Neuronal stem cell (in vitro differentiated cells): ENCODE data around the gene C3orf52.

ENCODE experiments used
- DNase-seq: peaks from one replicate; pipeline ENCODE4 v3.0.0-alpha.2; 2013; ENCODE audit warnings: low spot score
- H2AFZ ChIP-seq: one replicate; pipeline ENCODE4 v1.6.1; 2013; ENCODE audit warnings: mild to moderate bottlenecking, low read length, inconsistent platforms
- H2AK5ac ChIP-seq: 2 replicates; pipeline ENCODE4 v1.6.1; 2013; ENCODE audit warnings: low read depth, mild to moderate bottlenecking, inconsistent platforms, low read length, moderate library complexity, mixed read lengths
- H2BK120ac ChIP-seq: 2 replicates; pipeline ENCODE4 v1.6.1; 2013; ENCODE audit warnings: low read depth, mild to moderate bottlenecking, inconsistent platforms, low read length, moderate library complexity, mixed read lengths
- H2BK12ac ChIP-seq: one replicate; pipeline ENCODE4 v1.6.1; 2013; ENCODE audit warnings: low read length, inconsistent platforms
- H2BK15ac ChIP-seq: 2 replicates; pipeline ENCODE4 v1.6.1; 2013; ENCODE audit warnings: mild to moderate bottlenecking, low read length, inconsistent platforms, mixed read lengths
- H2BK5ac ChIP-seq: one replicate; pipeline ENCODE4 v1.6.1; 2013; ENCODE audit warnings: inconsistent platforms, mild to moderate bottlenecking, low read length, moderate library complexity
- H3K14ac ChIP-seq: one replicate; pipeline ENCODE4 v1.6.1; 2013; ENCODE audit warnings: low read length, inconsistent platforms
- H3K18ac ChIP-seq: 2 replicates; pipeline ENCODE4 v1.6.1; 2013; ENCODE audit warnings: low read length, inconsistent platforms
- H3K23ac ChIP-seq: 2 replicates; pipeline ENCODE4 v1.6.1; 2013; ENCODE audit warnings: low read depth, mild to moderate bottlenecking, mixed read lengths, low read length, inconsistent platforms; ENCODE audit not compliant: poor library complexity
- H3K27ac ChIP-seq: replicated peaks from 3 replicates; pipeline ENCODE4 v1.5.1; 2013; ENCODE audit warnings: low read length, inconsistent platforms
- H3K27me3 ChIP-seq, 3 experiments: 2 replicates each; pipeline ENCODE4 v1.6.1; 2013; ENCODE audit warnings: low read length in 3 of 3, mild to moderate bottlenecking in 2 of 3, inconsistent platforms in 1 of 3, low read depth in 1 of 3, mixed read lengths in 1 of 3, moderate library complexity in 1 of 3; ENCODE audit not compliant: control insufficient read depth in 3 of 3, insufficient read depth in 3 of 3
- H3K36me3 ChIP-seq, 2 donors: replicated peaks in 1 of 2; 2 replicates each; pipeline ENCODE4 v1.6.1; 2013; ENCODE audit warnings: low read length in 2 of 2; ENCODE audit not compliant: control insufficient read depth in 2 of 2, insufficient read depth in 2 of 2
- H3K4ac ChIP-seq: 2 replicates; pipeline ENCODE4 v1.6.1; 2013; ENCODE audit warnings: inconsistent platforms, mild to moderate bottlenecking, low read length, moderate library complexity
- H3K4me1 ChIP-seq, 2 donors: 1 replicate in 1 of 2; 2 replicates in 1 of 2; pipeline ENCODE4 v1.6.1; 2013; ENCODE audit warnings: low read length in 2 of 2, low read depth in 1 of 2; ENCODE audit not compliant: control insufficient read depth in 2 of 2, insufficient read depth in 1 of 2
- H3K4me2 ChIP-seq: one replicate; pipeline ENCODE4 v1.6.1; 2013; ENCODE audit warnings: mild to moderate bottlenecking, low read length, inconsistent platforms; ENCODE audit not compliant: insufficient read depth, poor library complexity, severe bottlenecking
- H3K4me3 ChIP-seq, 2 donors: 2 replicates each; pipeline ENCODE4 v1.5.1; 2013; ENCODE audit warnings: low read length in 2 of 2, mild to moderate bottlenecking in 2 of 2, inconsistent platforms in 1 of 2, moderate library complexity in 1 of 2
- H3K79me1 ChIP-seq: one replicate; pipeline ENCODE4 v1.6.1; 2013; ENCODE audit warnings: low read depth, mild to moderate bottlenecking, inconsistent platforms, low read length, moderate library complexity
- H3K9ac ChIP-seq: one replicate; pipeline ENCODE4 v1.6.1; 2013; ENCODE audit warnings: mild to moderate bottlenecking, low read depth, low read length, inconsistent platforms; ENCODE audit not compliant: poor library complexity
- H3K9me3 ChIP-seq, 2 donors: replicated peaks in 1 of 2; 2 replicates each; pipeline versions ENCODE3 to v1.6.1; 2013; ENCODE audit warnings: low read length in 2 of 2, mild to moderate bottlenecking in 2 of 2, inconsistent platforms in 1 of 2, low read depth in 1 of 2, mixed read lengths in 1 of 2, moderate library complexity in 1 of 2; ENCODE audit not compliant: control insufficient read depth in 2 of 2, insufficient read depth in 1 of 2
- H4K8ac ChIP-seq: one replicate; pipeline ENCODE4 v1.6.1; 2013; ENCODE audit warnings: low read depth, mild to moderate bottlenecking, inconsistent platforms, low read length, moderate library complexity
- H4K91ac ChIP-seq: one replicate; pipeline ENCODE4 v1.6.1; 2013; ENCODE audit warnings: low read length, low read depth, mild to moderate bottlenecking, inconsistent platforms; ENCODE audit not compliant: poor library complexity
- WGBS, 2 donors: extraction: QIAGEN DNeasy Blood & Tissue Kit; methylation state at CpG; one replicate each; pipeline ENCODE4 v1.1.7; 2013; ENCODE audit warnings: missing lambda C conversion rate in 2 of 2, mixed read lengths in 1 of 2; ENCODE audit not compliant: insufficient read length in 2 of 2, insufficient replicate concordance in 1 of 2; ENCODE audit errors: extremely low coverage in 2 of 2; 5-methylcytosine and 5-hydroxymethylcytosine counted together

C3orf52 gene

GRCh38 chr3:112078125-112079083 is 7.8 kb upstream of the C3orf52 start:
- H3K4me1 ChIP-seq = peaks cover 7 to 9% of the 10 kb centered on the region in 2 donors
- H3K9me3 ChIP-seq = no peaks in the 10 kb centered on the region
- no CpG with 5 or more reads among the region's 10 CpGs for WGBS, 2 donors
- DNase-seq = no peak
- no peak overlapping the region for H3K9ac ChIP-seq
- H3K79me1 ChIP-seq = no peaks in the 10 kb centered on the region
- peaks cover 0 to 9% (median 0%) of the 10 kb centered on the region in 3 experiments for H3K27me3 ChIP-seq
- H4K91ac ChIP-seq = no peak overlapping the region
- H2BK15ac ChIP-seq = no peak overlapping the region
- H3K4me3 ChIP-seq = no peak overlapping the region
- no peak overlapping the region for H3K14ac ChIP-seq
- H2BK120ac ChIP-seq = no peak overlapping the region
- no peaks in the 10 kb centered on the region for H3K36me3 ChIP-seq
- no peak overlapping the region for H4K8ac ChIP-seq
- H2AFZ ChIP-seq = no peak overlapping the region
- H3K18ac ChIP-seq = no peak overlapping the region
- no peak overlapping the region for H2BK5ac ChIP-seq
- no peak overlapping the region for H3K27ac ChIP-seq
- no peak overlapping the region for H2AK5ac ChIP-seq
- no peak overlapping the region for H3K4me2 ChIP-seq
- no peak overlapping the region for H2BK12ac ChIP-seq
- H3K4ac ChIP-seq = no peak overlapping the region
- H3K23ac ChIP-seq = no peak overlapping the region

- Histone ChIP-seq H3K36me3 (no peaks in the 10 kb centered on the region), H3K27ac (no peak overlapping the region), H3K14ac (no peak overlapping the region), H3K79me1 (no peaks in the 10 kb centered on the region), H2BK120ac (no peak overlapping the region), H2BK12ac (no peak overlapping the region), H3K18ac (no peak overlapping the region), H3K4me2 (no peak overlapping the region), H4K91ac (no peak overlapping the region), H2AFZ (no peak overlapping the region), H3K27me3 (peaks cover 0 to 52% (median 18%) of the 10 kb centered on the region in 3 experiments), H3K9ac (no peak overlapping the region), H3K9me3 (no peaks in the 10 kb centered on the region), H3K4me1 (peaks cover 0 to 2% of the 10 kb centered on the region in 2 donors), H2AK5ac (no peak overlapping the region), H3K4ac (no peak overlapping the region), H2BK5ac (no peak overlapping the region), H3K23ac (no peak overlapping the region), H4K8ac (no peak overlapping the region), H2BK15ac (no peak overlapping the region), H3K4me3 (no peak overlapping the region)
- WGBS, 2 donors = no CpG with 5 or more reads among the region's 4 CpGs
- DNase-seq = no peak
Observed at GRCh38 chr3:112083239-112083638, 3.0 kb upstream of the C3orf52 start.

GRCh38 chr3:112084980-112085705 is 1.0 kb upstream of the C3orf52 start:
- H2BK5ac ChIP-seq = no peak overlapping the region
- WGBS, 2 donors = no CpG with 5 or more reads among the region's 7 CpGs
- DNase-seq = no peak

GRCh38 chr3:112085735-112086075 is 484 bp upstream of the C3orf52 start:
- Histone ChIP-seq H3K4me2 (peak overlapping the region; percentile 89), H3K27me3 (peaks cover 0 to 52% (median 18%) of the 10 kb centered on the region in 3 experiments), H4K91ac (no peak overlapping the region), H3K79me1 (no peaks in the 10 kb centered on the region), H3K9me3 (no peaks in the 10 kb centered on the region), H3K4me3 (peak overlapping the region; percentile 52 to 77), H3K4ac (no peak overlapping the region), H3K27ac (no peak overlapping the region), H4K8ac (no peak overlapping the region), H3K4me1 (peaks cover 2 to 4% of the 10 kb centered on the region in 2 donors), H2BK15ac (no peak overlapping the region), H3K36me3 (no peaks in the 10 kb centered on the region), H2BK120ac (no peak overlapping the region), H2BK12ac (no peak overlapping the region), H3K9ac (peak overlapping the region; percentile 78), H2AFZ (peak overlapping the region; percentile 97), H2BK5ac (no peak overlapping the region), H3K14ac (no peak overlapping the region), H3K18ac (peak overlapping the region; percentile 88), H2AK5ac (no peak overlapping the region), H3K23ac (no peak overlapping the region)
- no peak for DNase-seq
- no CpG with 5 or more reads among the region's 12 CpGs for WGBS, 2 donors

More at GRCh38 chr3:112084980-112085705, 1.0 kb upstream of the C3orf52 start:
- no peak overlapping the region for H3K23ac ChIP-seq
- no peak overlapping the region for H2BK12ac ChIP-seq
- H3K36me3 ChIP-seq = no peaks in the 10 kb centered on the region
- H3K4me3 ChIP-seq = no peak overlapping the region
- no peak overlapping the region for H3K9ac ChIP-seq
- H3K27ac ChIP-seq = no peak overlapping the region
- H3K27me3 ChIP-seq = peaks cover 0 to 52% (median 18%) of the 10 kb centered on the region in 3 experiments
- no peak overlapping the region for H3K18ac ChIP-seq
- H4K8ac ChIP-seq = no peak overlapping the region
- no peak overlapping the region for H2AK5ac ChIP-seq
- H3K79me1 ChIP-seq = no peaks in the 10 kb centered on the region
- H3K4ac ChIP-seq = no peak overlapping the region
- H2BK15ac ChIP-seq = no peak overlapping the region
- H2AFZ ChIP-seq = no peak overlapping the region
- H2BK120ac ChIP-seq = no peak overlapping the region
- H3K9me3 ChIP-seq = no peaks in the 10 kb centered on the region
- no peak overlapping the region for H3K14ac ChIP-seq
- H4K91ac ChIP-seq = no peak overlapping the region
- H3K4me1 ChIP-seq = peaks cover 0 to 2% of the 10 kb centered on the region in 2 donors
- H3K4me2 ChIP-seq = no peak overlapping the region
